Endothelial cell of umbilical vein (primary cell): ENCODE data around the gene ACOT7. TPM values are rescaled to one million over a fixed set of nuclear protein-coding genes. Genes with fewer than 3 reads are reported as not detected.
"Not testable (repeated sequence)": the region's sequence is repeated elsewhere in the genome, so short reads cannot be mapped to it uniquely, and the experiment has no call there.

Source experiments
- BruUV-seq: library from RNA; stranded (reverse); fragments of 400-500 nt; replicated peaks from 2 replicates; lab custom pipeline; 2021; lab: Mats Ljungman, UMichigan
- CTCF ChIA-PET: fragments of 300-600, 350-600 bp; sonication (Branson Sonifier 250); formaldehyde crosslinking; loops from one replicate; lab custom pipeline; 2021; ENCODE audit warnings: antibody characterized with exemption, inconsistent platforms; lab: Charles Lee
- POLR2A ChIA-PET: fragments of 300-600, 350-600 bp; sonication (Branson Sonifier 250); formaldehyde crosslinking; loops from one replicate; lab custom pipeline; 2021; ENCODE audit warnings: antibody characterized with exemption, inconsistent platforms; lab: Charles Lee
- DNase-seq: peaks from one replicate; pipeline ENCODE4 v3.0.0-alpha.2; 2011; ENCODE audit warnings: low read depth, low spot score
- FAIRE-seq: peaks from 2 replicates; lab custom pipeline; 2011; peaks lifted over from hg19 to GRCh38; lab: Jason Lieb, UNC
- H2AFZ ChIP-seq: 2 replicates; pipeline ENCODE4 v1.6.0; 2012; ENCODE audit warnings: low read depth, low read length, control low read depth, inconsistent platforms
- H3K27ac ChIP-seq: 2 replicates; pipeline ENCODE4 v1.5.1; 2011; ENCODE audit warnings: low read depth, mild to moderate bottlenecking, control low read depth, low read length, moderate library complexity; ENCODE audit not compliant: insufficient read depth
- H3K27me3 ChIP-seq, 2 experiments: 2 replicates each; pipeline versions ENCODE4 v1.6.0 to v1.6.1; 2011; ENCODE audit warnings: low read length in 2 of 2, mixed read lengths in 1 of 2; ENCODE audit not compliant: control insufficient read depth in 2 of 2, insufficient read depth in 2 of 2
- H3K36me3 ChIP-seq, 2 experiments: 2 replicates in 1 of 2; 3 replicates in 1 of 2; pipeline ENCODE4 v1.5.1; 2011; ENCODE audit warnings: low read length in 2 of 2, mild to moderate bottlenecking in 1 of 2, moderate library complexity in 1 of 2; ENCODE audit not compliant: control insufficient read depth in 2 of 2, insufficient read depth in 2 of 2; ENCODE audit errors: extremely low read depth in 1 of 2
- H3K4me1 ChIP-seq: 3 replicates; pipeline ENCODE4 v1.5.1; 2011; ENCODE audit warnings: mild to moderate bottlenecking, low read length; ENCODE audit not compliant: control insufficient read depth, insufficient read depth; ENCODE audit errors: extremely low read depth
- H3K4me2 ChIP-seq: 2 replicates; pipeline ENCODE4 v1.6.1; 2011; ENCODE audit warnings: low read length, control low read depth, mixed read lengths; ENCODE audit not compliant: insufficient read depth
- H3K4me3 ChIP-seq, 3 experiments: fragments of 200-600 bp in 1 of 3; sonication (generic), shearing (Covaris generic) in 1 of 3; replicated peaks in 1 of 3; 2 replicates each; pipeline ENCODE4 v1.5.1; 2011 to 2016; ENCODE audit warnings: control low read depth in 3 of 3, low read length in 3 of 3, mild to moderate bottlenecking in 2 of 3, inconsistent platforms in 1 of 3, low read depth in 1 of 3, moderate library complexity in 1 of 3; ENCODE audit not compliant: insufficient read depth in 1 of 3
- H3K79me2 ChIP-seq: 2 replicates; pipeline ENCODE4 v1.6.0; 2012; ENCODE audit warnings: low read length, inconsistent platforms; ENCODE audit not compliant: control insufficient read depth, insufficient read depth
- H3K9ac ChIP-seq: replicated peaks from 2 replicates; pipeline ENCODE3; 2011; ENCODE audit warnings: low read length, control low read depth; ENCODE audit not compliant: insufficient read depth; ENCODE audit errors: extremely low read depth
- H3K9me1 ChIP-seq: replicated peaks from 3 replicates; pipeline ENCODE4 v1.6.0; 2011; ENCODE audit warnings: mild to moderate bottlenecking, low read length; ENCODE audit not compliant: control insufficient read depth, insufficient read depth; ENCODE audit errors: extremely low read depth
- H3K9me3 ChIP-seq: replicated peaks from 2 replicates; pipeline ENCODE4 v1.5.1; 2012; ENCODE audit warnings: low read length, inconsistent platforms; ENCODE audit not compliant: control insufficient read depth, insufficient read depth
- H4K20me1 ChIP-seq: replicated peaks from 2 replicates; pipeline ENCODE3; 2011; ENCODE audit warnings: mild to moderate bottlenecking, low read length; ENCODE audit not compliant: control insufficient read depth, insufficient read depth; ENCODE audit errors: extremely low read depth
- EZH2 ChIP-seq: IDR thresholded peaks from 2 replicates; pipeline ENCODE4 v1.6.1; 2012; ENCODE audit warnings: borderline replicate concordance, low read depth, mild to moderate bottlenecking, moderate library complexity, low read length, inconsistent platforms; ENCODE audit not compliant: severe bottlenecking
- FOS ChIP-seq: IDR thresholded peaks from 2 replicates; pipeline ENCODE4 v1.6.1; 2011; ENCODE audit warnings: mild to moderate bottlenecking, low read length, moderate library complexity, borderline replicate concordance; ENCODE audit not compliant: insufficient read depth
- GATA2 ChIP-seq: IDR thresholded peaks from 2 replicates; pipeline ENCODE4 v1.7.0; 2011; ENCODE audit warnings: low read depth, mild to moderate bottlenecking, moderate library complexity, mixed read lengths, low read length; ENCODE audit not compliant: insufficient read length, insufficient read depth
- JUN ChIP-seq: IDR thresholded peaks from 2 replicates; pipeline ENCODE4 v1.6.1; 2011; ENCODE audit warnings: borderline replicate concordance, low read depth; ENCODE audit not compliant: insufficient read length, insufficient read depth
- MAX ChIP-seq: IDR thresholded peaks from 2 replicates; pipeline ENCODE4 v1.6.1; 2011; ENCODE audit not compliant: insufficient read depth, insufficient read length
- MYC ChIP-seq: IDR thresholded peaks from one replicate; pipeline ENCODE4 v1.6.1; 2011; ENCODE audit warnings: mild to moderate bottlenecking, low read depth, low read length
- POLR2A ChIP-seq: IDR thresholded peaks from 2 replicates; pipeline ENCODE4 v1.6.1; 2012; ENCODE audit warnings: low read depth, mild to moderate bottlenecking, control low read depth, low read length
- POLR2AphosphoS5 ChIP-seq: IDR thresholded peaks from 2 replicates; pipeline ENCODE4 v1.6.1; 2012; ENCODE audit warnings: low read depth, mild to moderate bottlenecking, control low read depth, low read length, moderate library complexity; ENCODE audit not compliant: insufficient read depth
- dilution Hi-C: fragments of 300-500 bp; cut with MboI; formaldehyde crosslinking; loops from one replicate; pipeline ENCODE4 v1.15.0; 2019; ENCODE audit warnings: low sequenced_read_pairs; ENCODE audit not compliant: extremely low pct_ligation_motif_present
- intact Hi-C: fragments of 100-400 bp; cut with micrococcal nuclease; formaldehyde crosslinking; loops from one replicate; pipeline ENCODE4 v1.10.0; 2022
- polyA plus RNA-seq, 4 experiments: library from polyadenylated mRNA; depleted of rRNA in 3 of 4; stranded (reverse) in 3 of 4; unstranded in 1 of 4; fragments of >200 nt; gene quantifications; 2 replicates each; pipeline versions ENCODE4 v1.2.1 to v1.2.3, GENCODE V29; 2011 to 2012; ENCODE audit warnings: missing spikeins in 1 of 4
- total RNA-seq: library from RNA; stranded (reverse); gene quantifications from 2 replicates; pipeline ENCODE4 v1.2.3, GENCODE V29; 2021
- TF ChIP-seq, protein P1 (sequence below), 2 donors: IDR thresholded peaks; 1 replicate in 1 of 2; 2 replicates in 1 of 2; pipeline ENCODE4 v1.5.1; 2011; ENCODE audit warnings: low read length in 2 of 2, mild to moderate bottlenecking in 2 of 2, moderate library complexity in 2 of 2, control low read depth in 1 of 2, inconsistent platforms in 1 of 2, low read depth in 1 of 2; ENCODE audit not compliant: insufficient read depth in 1 of 2; ENCODE audit errors: extremely low read depth in 1 of 2

ACOT7 gene
- total and polyA plus RNA-seq, 2 donors (not counting 3 experiments of a cell fraction or from before 2014, with no cell fraction given), result 69.4 to 105 TPM

DNA sequence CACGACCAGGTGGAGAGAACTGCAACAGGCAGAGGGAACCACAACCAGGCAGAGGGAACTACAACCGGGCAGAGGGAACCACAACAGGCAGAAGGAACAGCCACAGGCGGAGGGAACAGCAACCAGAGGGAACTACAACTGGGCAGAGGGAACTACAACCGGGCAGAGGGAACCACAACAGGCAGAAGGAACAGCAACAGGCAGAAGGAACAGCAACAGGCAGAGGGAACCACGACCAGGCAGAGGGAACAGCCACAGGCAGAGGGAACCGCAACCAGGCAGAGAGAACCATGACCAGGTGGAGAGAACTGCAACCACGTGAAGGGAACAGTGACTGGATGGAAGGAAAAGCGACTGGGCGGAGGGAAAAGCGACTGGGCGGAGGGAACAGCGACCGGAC lies 85.1 kb downstream of the ACOT7 start:
- intact Hi-C loops, result no loop called here
- Histone ChIP-seq H3K9me3 (no peaks in the 10 kb centered on the region), H4K20me1 (no peaks in the 10 kb centered on the region), H3K79me2 (no peaks in the 10 kb centered on the region), H3K9me1 (no peaks in the 10 kb centered on the region), H3K27me3 (no peaks in the 10 kb centered on the region), H3K9ac (no peak overlapping the region), H3K36me3 (no peaks in the 10 kb centered on the region), H3K4me1 (no peaks in the 10 kb centered on the region), H3K4me3 (no peak overlapping the region), H2AFZ (no peak overlapping the region), H3K27ac (no peak overlapping the region), H3K4me2 (no peak overlapping the region)
- no TSS peak for BruUV-seq
- TF ChIP-seq, protein P1, sequence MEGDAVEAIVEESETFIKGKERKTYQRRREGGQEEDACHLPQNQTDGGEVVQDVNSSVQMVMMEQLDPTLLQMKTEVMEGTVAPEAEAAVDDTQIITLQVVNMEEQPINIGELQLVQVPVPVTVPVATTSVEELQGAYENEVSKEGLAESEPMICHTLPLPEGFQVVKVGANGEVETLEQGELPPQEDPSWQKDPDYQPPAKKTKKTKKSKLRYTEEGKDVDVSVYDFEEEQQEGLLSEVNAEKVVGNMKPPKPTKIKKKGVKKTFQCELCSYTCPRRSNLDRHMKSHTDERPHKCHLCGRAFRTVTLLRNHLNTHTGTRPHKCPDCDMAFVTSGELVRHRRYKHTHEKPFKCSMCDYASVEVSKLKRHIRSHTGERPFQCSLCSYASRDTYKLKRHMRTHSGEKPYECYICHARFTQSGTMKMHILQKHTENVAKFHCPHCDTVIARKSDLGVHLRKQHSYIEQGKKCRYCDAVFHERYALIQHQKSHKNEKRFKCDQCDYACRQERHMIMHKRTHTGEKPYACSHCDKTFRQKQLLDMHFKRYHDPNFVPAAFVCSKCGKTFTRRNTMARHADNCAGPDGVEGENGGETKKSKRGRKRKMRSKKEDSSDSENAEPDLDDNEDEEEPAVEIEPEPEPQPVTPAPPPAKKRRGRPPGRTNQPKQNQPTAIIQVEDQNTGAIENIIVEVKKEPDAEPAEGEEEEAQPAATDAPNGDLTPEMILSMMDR (IDR thresholded peaks at IDR 0.05; ENCODE audit: extremely low read depth in 1 of 2, insufficient read depth in 1 of 2, low read depth in 1 of 2, low read length in 2 of 2), result no peak
- TF ChIP-seq JUN (no peak), GATA2 (no peak), POLR2AphosphoS5 (no peak), EZH2 (no peak), MAX (no peak), MYC (no peak), FOS (no peak), POLR2A (no peak)
- FAIRE-seq (no peak), DNase-seq (no peak)
- POLR2A ChIA-PET, result no interaction called here
- dilution Hi-C loops, result no loop called here
- CTCF ChIA-PET, result no interaction called here

DNA sequence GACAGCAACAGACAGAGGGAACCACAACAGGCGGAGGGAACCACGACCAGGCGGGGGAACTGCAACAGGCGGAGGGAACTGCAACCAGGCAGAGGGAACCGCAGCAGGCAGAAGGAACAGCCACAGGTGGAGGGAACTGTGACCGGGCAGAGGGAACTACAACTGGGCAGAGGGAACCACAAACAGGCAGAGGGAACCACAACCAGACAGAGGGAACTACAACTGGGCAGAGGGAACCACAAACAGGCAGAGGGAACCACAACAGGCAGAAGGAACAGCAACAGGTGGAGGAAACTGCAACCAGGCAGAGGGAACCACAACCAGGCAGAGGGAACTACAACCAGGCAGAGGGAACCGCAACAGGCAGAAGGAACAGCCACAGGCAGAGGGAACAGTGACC lies 85.9 kb downstream of the ACOT7 start:
- H4K20me1 ChIP-seq, H3K27ac ChIP-seq, intact Hi-C loops, H3K4me2 ChIP-seq, H3K79me2 ChIP-seq, FAIRE-seq, CTCF ChIA-PET, H3K4me1 ChIP-seq, H2AFZ ChIP-seq, H3K36me3 ChIP-seq, H3K4me3 ChIP-seq, POLR2A ChIA-PET, H3K9me1 ChIP-seq, dilution Hi-C loops, DNase-seq, H3K9me3 ChIP-seq, BruUV-seq, H3K27me3 ChIP-seq, H3K9ac ChIP-seq: not testable (repeated sequence)
